H1 (cell line): ENCODE results near the gene GPC1.

Experiments used
- BACH1 ChIP-seq: IDR thresholded peaks from 2 replicates; pipeline ENCODE4 v1.6.1; 2012; ENCODE audit warnings: low read length, improper control_type of control experiment
- CHD2 ChIP-seq: IDR thresholded peaks from 2 replicates; pipeline ENCODE4 v1.6.1; 2012; ENCODE audit warnings: low read length, improper control_type of control experiment
- CTCF ChIP-seq, 3 experiments: IDR thresholded peaks; 1 replicate in 2 of 3; 2 replicates in 1 of 3; pipeline versions ENCODE4 v1.5.1 to v1.6.1; 2011; ENCODE audit warnings: low read length in 3 of 3, mild to moderate bottlenecking in 3 of 3, inconsistent platforms in 2 of 3, low read depth in 1 of 3, moderate library complexity in 1 of 3; ENCODE audit not compliant: insufficient read depth in 1 of 3; ENCODE audit errors: control extremely low read depth in 1 of 3
- EGR1 ChIP-seq: IDR thresholded peaks from 2 replicates; pipeline ENCODE4 v1.6.1; 2011; ENCODE audit warnings: low read depth, low read length, borderline replicate concordance
- EZH2 ChIP-seq: fragments of 200-600 bp; sonication (generic); IDR thresholded peaks from 2 replicates; pipeline ENCODE4 v1.7.1; 2012; ENCODE audit warnings: low read depth, mild to moderate bottlenecking, moderate library complexity, low read length, inconsistent platforms; ENCODE audit not compliant: severe bottlenecking
- POLR2A ChIP-seq, 2 experiments: IDR thresholded peaks; 1 replicate in 1 of 2; 2 replicates in 1 of 2; pipeline ENCODE4 v1.6.1; 2011; ENCODE audit warnings: low read depth in 2 of 2, low read length in 2 of 2, mild to moderate bottlenecking in 2 of 2; ENCODE audit errors: control extremely low read depth in 1 of 2
- POLR2AphosphoS5 ChIP-seq: IDR thresholded peaks from 2 replicates; pipeline ENCODE4 v1.6.1; 2011; ENCODE audit warnings: low read depth, low read length
- TAF1 ChIP-seq: IDR thresholded peaks from 2 replicates; pipeline ENCODE4 v1.6.1; 2011; ENCODE audit warnings: mild to moderate bottlenecking, low read depth, low read length
- YY1 ChIP-seq: IDR thresholded peaks from 2 replicates; pipeline ENCODE4 v1.6.1; 2011; ENCODE audit warnings: low read depth, mild to moderate bottlenecking, low read length

- no peak for TF ChIP-seq CHD2
- no peak for TF ChIP-seq BACH1
- no peak for TF ChIP-seq CTCF (IDR thresholded peaks at IDR 0.05; ENCODE audit: control extremely low read depth in 1 of 3, insufficient read depth in 1 of 3, low read depth in 1 of 3, low read length in 3 of 3)
- no peak for TF ChIP-seq YY1
- no peak for TF ChIP-seq POLR2A (IDR thresholded peaks at IDR 0.05; ENCODE audit: control extremely low read depth in 1 of 2, low read depth in 2 of 2, low read length in 2 of 2)
- TF ChIP-seq EZH2, result no peak
- TF ChIP-seq TAF1, result no peak
- no peak for TF ChIP-seq POLR2AphosphoS5
- TF ChIP-seq EGR1, result no peak
Observed at GRCh38 chr2:240392948-240393830, 42.3 kb upstream of the GPC1 start.
